Measurements from ENCODE around the gene TRPM8.

The TRPM8 gene

DNA sequence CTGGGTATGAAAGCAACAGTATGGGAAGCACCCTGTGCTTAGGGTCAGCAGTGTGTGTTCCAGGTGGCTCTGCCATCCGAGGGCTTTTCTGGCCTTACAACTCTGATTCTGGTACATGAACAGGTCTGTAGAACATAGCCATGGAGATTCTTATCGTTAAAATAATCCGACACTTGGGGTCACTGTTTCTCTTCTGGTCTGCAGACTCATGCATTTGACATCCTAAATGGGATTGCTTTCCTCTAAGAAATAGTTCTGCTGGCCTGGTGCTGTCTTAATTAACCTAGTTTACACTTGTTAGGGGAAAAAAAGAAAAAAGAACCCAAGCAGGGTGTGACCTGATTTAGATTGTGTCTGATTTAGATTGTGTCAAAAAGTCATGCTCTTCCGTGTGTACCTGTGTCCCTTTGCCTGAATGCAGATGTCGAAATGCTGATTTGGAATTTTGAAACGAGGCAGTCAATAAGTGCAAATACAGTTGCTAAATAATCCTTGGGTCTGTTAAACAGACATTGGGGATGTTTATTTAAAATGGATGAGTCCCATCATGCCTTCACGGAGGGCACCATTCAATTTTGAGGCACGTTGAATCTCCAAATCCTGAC, 59.6 kb downstream of the TRPM8 start:
- DNase-seq: peak; percentile 3 to 11

DNA sequence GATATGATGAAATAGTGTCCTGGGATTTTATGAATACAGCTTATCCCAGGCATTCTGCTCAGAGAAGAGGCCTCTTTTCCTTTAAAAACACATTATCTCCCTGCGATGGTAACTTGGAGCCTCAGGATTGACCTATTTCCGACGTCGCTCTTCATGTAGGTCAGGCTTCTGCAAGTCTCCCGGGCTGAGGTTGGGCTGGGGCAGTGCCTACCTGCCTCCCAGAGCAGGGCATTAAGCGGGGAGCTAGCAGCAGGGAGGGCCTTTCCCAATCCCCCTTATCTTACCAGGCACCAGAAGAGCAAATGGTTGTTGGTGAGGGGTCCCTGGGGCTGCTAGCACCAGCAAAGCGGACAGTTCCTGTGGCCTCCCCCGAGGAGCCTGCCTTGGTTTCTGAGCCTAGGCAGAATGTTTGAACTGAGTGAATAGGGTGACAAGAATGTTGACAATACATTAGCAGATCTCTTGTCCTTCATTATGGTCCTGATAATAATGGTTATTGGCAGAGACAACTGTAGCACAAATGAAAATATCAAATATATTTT, 60.2 kb downstream of the TRPM8 start:
- no peak for DNase-seq

DNA sequence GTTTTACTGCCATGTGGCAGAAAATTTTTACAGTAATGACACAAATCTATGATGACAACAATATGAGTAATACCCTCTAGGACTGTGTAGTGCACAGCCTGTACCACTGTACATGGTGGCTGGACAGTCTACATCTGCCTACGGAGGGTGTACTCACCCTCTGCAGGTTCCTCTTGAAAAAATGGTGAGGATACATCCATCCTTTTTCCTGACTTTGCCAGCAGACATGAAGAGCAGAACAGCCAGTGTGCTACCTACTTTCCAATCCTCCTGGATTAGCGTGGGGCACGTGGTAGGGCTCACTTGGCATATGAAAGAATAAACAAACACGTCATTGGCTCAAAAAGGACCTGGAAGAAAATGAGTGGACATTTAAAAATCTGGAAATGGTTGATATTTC, 62.6 kb downstream of the TRPM8 start:
- DNase-seq: no peak

GRCh38 chr2:233980955-233981561, 63.9 kb downstream of the TRPM8 start:
- no peak for DNase-seq

DNA sequence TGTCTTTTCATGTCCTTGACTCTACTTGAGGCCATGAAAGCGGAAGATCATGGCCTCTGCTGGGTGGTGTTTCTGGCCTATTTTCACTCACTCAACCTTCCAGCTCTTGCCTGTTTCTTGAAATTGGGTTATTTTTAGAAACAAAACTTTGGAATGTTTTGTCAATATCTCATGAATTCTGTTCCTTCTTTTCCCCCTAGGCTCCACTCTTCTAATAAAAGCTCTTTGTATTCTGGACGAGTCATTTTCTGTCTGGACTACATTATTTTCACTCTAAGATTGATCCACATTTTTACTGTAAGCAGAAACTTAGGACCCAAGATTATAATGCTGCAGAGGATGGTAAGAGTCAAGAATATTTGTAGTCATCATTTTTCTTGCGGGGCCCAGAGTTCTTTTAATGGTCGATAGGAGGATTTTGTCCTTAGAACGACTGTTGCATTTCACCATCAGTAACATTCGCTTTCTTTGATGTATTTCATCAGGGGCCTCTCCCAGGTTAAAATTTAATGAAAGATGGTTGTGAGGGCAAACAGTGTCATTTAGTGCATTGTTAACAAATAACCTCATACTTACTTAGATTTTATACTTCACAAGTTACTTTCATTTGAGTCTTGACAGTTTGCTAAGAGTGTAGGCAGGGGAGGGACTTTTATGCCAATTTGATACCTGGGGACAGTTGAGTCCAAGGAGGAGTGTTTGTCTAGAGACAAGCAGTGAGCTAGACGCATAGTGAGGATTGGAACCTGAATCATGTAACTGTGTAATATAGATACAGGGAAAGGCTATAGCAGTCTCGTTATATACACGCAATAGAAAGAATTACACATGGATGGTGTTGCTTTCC, 64.6 kb downstream of the TRPM8 start:
- DNase-seq: no peak

DNA sequence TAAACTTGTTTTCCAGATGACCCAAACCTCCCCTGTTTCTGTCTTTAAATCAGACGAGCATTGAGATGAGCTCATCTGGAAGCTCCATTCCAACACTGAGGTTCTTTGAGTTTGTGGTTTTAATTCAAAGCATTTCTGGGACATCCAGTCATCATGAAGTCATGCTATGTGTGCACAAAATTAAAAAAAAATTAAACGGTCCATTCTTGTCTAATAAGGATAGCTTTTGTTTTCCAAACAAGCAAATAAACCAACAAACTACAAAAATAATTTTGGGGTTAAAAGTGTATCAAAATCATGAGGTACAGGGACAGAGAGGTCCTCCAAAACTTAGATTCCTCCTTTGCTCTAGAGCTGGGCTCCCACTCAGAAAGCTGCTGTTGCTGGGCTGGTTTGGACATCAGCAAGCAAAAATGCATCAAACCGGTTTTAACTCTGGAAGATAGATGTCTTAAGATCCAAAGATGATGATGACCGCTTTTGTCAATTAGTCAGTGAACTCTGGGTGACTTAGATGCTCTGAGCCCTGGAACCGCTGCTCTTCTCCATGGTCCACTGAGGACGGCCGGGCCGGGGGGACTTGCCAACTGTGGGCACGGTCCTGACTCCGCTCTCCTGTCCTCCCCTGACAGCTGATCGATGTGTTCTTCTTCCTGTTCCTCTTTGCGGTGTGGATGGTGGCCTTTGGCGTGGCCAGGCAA, 65.4 kb downstream of the TRPM8 start:
- DNase-seq: no peak

DNA sequence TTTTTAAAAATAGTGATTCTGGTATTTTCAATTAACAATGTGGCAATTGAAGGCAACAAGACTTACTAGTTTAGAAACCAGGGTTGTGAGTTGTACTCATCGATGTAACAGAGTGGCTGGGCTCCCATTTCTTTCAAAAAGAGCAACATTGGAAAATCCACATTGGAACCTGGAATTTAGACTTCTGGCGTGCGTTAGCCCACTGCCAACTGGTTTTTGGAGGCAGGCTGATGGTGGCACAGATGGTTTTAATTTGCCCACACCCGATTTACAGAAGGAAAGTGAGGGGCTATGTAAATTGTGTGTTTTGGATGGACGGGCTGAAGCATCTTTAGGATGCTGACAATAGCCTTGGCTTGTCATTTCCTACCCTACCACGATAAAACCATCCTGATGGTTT, 66.3 kb downstream of the TRPM8 start:
- no peak for DNase-seq

GRCh38 chr2:233988581-233988980, 71.4 kb downstream of the TRPM8 start:
- DNase-seq: no peak

DNA sequence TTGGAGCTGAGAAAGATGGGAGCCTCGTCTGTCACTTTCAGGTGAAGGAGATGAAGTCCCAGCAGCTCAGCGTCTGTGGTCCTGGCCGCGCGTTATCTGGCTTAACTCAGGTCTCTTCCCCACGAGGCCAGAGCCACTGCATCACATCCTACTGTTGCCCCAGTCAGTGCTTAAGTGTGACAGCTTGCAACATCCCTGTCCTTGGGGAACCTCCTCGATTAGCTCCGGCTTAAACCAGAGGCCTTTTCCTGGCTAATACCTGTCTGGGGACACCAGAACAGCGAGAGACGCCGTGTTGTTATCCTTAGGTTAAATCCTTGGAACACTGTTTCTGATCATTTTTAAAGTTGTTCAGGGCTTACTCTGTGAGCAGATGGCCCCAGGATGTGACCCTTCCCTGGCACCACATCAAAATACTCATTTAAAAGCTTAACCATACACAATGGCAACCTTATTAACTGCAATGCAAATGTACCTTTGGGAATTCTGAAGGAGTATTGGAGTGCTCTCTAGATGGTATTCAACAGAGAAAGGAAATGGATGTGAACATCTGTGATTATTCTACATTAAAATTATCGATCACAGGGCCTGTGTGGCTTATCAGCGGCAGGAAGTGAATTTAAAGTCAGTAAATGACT, 72.2 kb downstream of the TRPM8 start:
- no peak for DNase-seq

- no peak for DNase-seq
Measured at GRCh38 chr2:233990261-233990798, 73.2 kb downstream of the TRPM8 start.

GRCh38 chr2:233991196-233991595, 74.0 kb downstream of the TRPM8 start:
- no peak for DNase-seq

- no peak for DNase-seq
Measured at GRCh38 chr2:233992513-233993217, 75.5 kb downstream of the TRPM8 start.

DNA sequence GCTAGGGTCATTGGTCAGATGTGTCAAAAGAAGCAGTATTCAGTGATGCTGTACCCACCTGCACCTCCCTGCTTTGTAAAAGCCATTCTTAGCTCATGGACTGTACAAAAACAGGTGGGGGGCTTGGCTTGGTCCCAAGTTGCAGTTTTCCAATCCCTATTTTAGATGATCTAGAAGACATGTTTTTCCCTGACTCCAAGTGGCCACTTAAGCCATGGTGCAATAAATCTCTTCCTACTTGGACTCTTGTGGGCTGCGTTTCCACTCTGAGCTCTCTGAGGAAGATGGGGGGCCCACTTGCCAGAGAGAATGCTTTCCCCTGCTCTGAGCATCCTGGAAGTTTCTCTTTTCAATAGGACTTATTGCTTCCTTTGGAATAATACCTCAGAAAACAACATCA, 76.3 kb downstream of the TRPM8 start:
- DNase-seq: no peak

DNA sequence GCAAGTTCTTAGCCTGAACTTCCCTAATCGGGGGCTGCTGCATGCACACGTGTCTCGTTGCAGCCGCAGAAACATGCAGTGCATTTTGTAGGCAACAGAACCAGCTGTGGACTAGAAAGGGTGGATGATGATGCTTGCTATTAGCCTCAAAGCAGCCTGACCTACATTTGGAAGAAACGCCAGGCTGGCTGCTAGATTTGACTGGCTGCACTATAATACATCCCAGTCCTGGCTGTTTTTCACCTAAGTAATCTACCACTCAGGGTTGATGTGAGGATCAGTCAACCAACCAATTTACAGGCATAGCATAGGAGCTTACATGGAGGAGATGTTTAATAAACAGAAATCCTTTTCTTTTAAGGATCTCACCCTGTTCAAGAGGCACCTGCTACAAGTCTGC, 77.0 kb downstream of the TRPM8 start:
- DNase-seq: no peak

DNA sequence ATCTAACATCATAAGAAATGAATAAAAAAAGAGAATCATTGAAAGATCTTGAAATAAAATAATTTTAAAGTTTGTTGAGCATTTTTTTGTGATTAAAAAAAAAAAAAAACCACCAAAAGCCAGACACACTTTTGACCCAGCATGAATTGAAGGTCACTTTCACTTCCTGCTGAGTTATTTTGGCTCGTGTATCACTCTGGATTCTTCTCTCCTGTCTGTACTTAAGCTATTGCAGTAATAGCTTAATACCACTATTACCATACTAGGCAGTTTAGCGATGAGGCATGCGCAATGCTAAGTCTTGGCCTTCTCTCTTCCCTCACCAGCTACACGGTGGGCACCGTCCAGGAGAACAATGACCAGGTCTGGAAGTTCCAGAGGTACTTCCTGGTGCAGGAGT, 78.8 kb downstream of the TRPM8 start:
- no peak for DNase-seq

DNA sequence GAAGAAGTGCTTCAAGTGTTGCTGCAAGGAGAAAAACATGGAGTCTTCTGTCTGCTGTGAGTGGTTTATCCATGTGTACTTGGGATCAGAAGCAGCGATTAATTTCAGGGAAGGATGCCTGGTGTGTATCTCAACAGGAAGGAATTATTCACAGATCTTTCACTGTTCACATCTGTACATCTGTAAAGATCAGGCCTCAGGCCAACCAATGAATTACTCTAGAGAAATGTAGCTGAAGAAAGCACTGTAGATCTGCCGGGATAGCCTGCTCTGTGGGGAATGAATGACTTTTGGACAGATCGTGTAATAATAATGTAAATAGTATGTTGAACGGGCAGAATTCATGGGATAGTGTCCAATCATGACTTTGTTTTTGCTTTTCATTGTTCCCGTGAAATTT, 79.3 kb downstream of the TRPM8 start:
- DNase-seq: no peak

GRCh38 chr2:233997707-233998106, 80.5 kb downstream of the TRPM8 start:
- no peak for DNase-seq

- DNase-seq: no peak
Measured at GRCh38 chr2:233999182-233999581, 82.0 kb downstream of the TRPM8 start.

DNA sequence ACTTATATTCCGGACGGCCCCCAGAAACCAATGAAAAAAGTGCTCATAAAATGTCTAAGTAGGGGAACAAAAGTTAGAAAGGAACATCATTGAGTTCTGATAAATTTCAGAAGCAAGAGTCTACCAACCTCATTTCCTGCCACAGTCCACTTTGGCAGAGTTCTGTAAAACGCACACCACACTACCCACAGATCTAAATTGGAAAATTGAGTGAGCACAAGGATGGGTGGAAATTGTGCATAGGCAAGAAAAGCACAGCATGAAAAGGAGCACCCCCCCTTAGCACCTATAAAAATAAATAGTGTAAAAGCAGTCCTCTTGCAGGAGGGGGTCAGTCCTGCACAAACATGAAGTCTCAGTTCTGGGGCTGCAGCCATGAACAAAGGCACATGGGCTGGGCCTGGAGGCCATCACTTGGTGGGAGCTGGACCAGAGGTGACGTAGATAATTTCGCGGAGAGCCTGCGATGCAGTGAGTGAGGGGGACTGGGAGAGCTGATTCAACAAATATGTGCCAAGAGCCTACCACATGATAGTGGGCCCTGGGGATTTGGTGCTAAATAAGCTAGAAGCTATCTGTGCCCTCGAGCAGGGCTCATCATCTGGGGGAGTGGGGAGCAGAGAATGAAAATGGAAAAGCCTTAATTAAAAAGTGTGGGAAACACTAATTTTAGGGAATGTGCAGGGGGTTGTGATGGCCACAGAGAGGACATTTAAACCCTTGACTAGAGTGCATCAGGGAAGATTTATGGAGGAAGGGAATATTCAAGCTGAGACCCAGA, 84.4 kb downstream of the TRPM8 start:
- no peak for DNase-seq

GRCh38 chr2:234002281-234002680, 85.1 kb downstream of the TRPM8 start:
- no peak for DNase-seq

All from Kasumi-1 (cell line).